Type B pancreatic cell (in vitro differentiated cells): ENCODE results near the gene NR6A1. TPM values are rescaled to one million over a fixed set of nuclear protein-coding genes. Genes with fewer than 3 reads are reported as not detected.

ENCODE experiments used
- DNase-seq: peaks from one replicate; pipeline ENCODE4 v3.0.0; 2021; ENCODE audit warnings: mixed read lengths; ENCODE audit not compliant: unreplicated experiment; ENCODE audit errors: extremely low spot score
- H3K27ac Mint-ChIP-seq: 2 replicates; pipeline ENCODE4 v1.8.0; 2021; ENCODE audit warnings: mild to moderate bottlenecking, mixed read lengths
- H3K27me3 Mint-ChIP-seq: 2 replicates; pipeline ENCODE4 v1.8.0; 2021; ENCODE audit warnings: mixed read lengths
- H3K36me3 Mint-ChIP-seq: 2 replicates; pipeline ENCODE4 v1.8.0; 2021; ENCODE audit warnings: mixed read lengths
- H3K4me1 Mint-ChIP-seq: one replicate; pipeline ENCODE4 v1.8.0; 2021; ENCODE audit warnings: mixed read lengths; ENCODE audit not compliant: unreplicated experiment
- H3K4me3 Mint-ChIP-seq: 2 replicates; pipeline ENCODE4 v1.8.0; 2021; ENCODE audit warnings: mild to moderate bottlenecking, mixed read lengths
- H3K9me3 Mint-ChIP-seq: 2 replicates; pipeline ENCODE4 v1.8.0; 2021; ENCODE audit warnings: mixed read lengths
- total RNA-seq: library from RNA; stranded (reverse); gene quantifications from 2 replicates; pipeline ENCODE4 v1.2.1, GENCODE V29; 2021; ENCODE audit warnings: low replicate concordance
- TF ChIP-seq, protein P1 (sequence below): fragments of 200-600 bp; sonication (generic); conservative IDR thresholded peaks from 2 replicates; pipeline ENCODE4 v1.5.0; 2021; ENCODE audit warnings: antibody characterized with exemption, mild to moderate bottlenecking

NR6A1 gene
- total RNA-seq, 1 donor from 2014 or later, result 10.0 TPM

DNA sequence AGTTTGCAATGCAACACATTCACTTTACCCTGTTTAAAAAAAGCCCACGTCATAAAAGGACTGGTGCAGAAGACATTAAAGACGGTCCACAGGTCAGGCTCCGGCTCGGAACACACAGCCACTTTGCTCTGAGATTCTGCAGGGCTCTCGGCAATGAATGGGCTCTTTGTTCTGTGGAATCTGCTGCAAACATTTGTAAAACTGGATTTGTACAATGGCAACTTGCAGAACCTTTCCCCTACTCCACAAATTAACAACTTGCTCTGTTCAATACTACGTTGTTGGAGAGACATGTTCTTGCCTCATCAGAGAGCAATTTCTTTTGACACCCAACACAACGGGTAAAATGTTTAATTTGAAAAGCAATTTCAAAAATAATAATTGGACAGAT is 250.9 kb downstream of the NR6A1 start:
- TF ChIP-seq, protein P1, sequence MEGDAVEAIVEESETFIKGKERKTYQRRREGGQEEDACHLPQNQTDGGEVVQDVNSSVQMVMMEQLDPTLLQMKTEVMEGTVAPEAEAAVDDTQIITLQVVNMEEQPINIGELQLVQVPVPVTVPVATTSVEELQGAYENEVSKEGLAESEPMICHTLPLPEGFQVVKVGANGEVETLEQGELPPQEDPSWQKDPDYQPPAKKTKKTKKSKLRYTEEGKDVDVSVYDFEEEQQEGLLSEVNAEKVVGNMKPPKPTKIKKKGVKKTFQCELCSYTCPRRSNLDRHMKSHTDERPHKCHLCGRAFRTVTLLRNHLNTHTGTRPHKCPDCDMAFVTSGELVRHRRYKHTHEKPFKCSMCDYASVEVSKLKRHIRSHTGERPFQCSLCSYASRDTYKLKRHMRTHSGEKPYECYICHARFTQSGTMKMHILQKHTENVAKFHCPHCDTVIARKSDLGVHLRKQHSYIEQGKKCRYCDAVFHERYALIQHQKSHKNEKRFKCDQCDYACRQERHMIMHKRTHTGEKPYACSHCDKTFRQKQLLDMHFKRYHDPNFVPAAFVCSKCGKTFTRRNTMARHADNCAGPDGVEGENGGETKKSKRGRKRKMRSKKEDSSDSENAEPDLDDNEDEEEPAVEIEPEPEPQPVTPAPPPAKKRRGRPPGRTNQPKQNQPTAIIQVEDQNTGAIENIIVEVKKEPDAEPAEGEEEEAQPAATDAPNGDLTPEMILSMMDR, result no peak
- Mint-ChIP-seq H3K27me3 (no peaks in the 10 kb centered on the region), H3K9me3 (no peaks in the 10 kb centered on the region), H3K4me1 (peaks cover 23% of the 10 kb centered on the region), H3K27ac (peak overlapping the region; percentile 13), H3K4me3 (peak overlapping the region; percentile 0), H3K36me3 (peaks cover 11% of the 10 kb centered on the region)
- DNase-seq, result no peak

DNA sequence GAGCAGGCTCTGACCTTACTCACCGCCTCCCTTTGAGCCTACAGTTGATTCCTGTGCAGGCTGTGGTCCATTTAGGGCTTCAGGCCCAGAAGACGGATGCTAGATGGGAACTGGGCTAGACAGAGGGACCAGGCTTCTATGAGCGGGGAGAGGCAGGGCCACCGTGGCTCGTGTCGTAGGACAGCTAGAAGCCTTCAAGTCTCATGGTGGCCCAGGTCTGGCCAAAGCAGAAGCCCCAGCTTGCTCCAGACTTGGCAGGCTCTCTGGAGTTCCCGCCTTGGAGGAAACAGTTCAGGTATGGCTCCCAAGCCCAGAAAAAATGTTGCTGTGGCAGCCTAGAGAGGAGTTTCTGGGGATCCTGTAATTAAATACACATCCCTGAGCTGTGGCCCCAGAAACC is 253.0 kb downstream of the NR6A1 start:
- H3K36me3 Mint-ChIP-seq, result peaks cover 5% of the 10 kb centered on the region
- no peaks in the 10 kb centered on the region for H3K9me3 Mint-ChIP-seq
- peaks cover 2% of the 10 kb centered on the region for H3K27me3 Mint-ChIP-seq
- H3K27ac Mint-ChIP-seq, result no peak overlapping the region
- no peak overlapping the region for H3K4me3 Mint-ChIP-seq
- TF ChIP-seq, protein P1, result no peak
- H3K4me1 Mint-ChIP-seq, result peaks cover 27% of the 10 kb centered on the region
- no peak for DNase-seq

DNA sequence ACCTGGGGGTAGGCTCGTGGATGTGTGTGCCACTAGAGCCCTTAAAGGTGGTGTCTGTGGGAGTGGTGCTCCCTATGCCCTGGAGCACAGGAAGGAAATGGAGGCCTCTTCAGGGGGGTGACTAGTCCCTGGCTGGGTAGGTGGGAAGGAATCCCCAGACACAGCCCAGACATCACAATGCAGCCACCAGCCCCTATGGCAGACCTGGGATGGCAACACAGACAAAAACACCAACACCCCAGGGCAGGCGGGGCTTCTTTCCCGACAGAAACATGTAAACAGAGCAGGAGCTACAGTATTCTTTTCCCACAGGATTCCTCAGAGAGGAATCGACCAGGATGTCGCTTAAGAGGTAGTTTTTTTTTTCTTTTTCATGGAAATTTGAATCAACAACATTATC is 253.5 kb downstream of the NR6A1 start:
- peaks cover 4% of the 10 kb centered on the region for H3K27me3 Mint-ChIP-seq
- no peak overlapping the region for H3K4me3 Mint-ChIP-seq
- DNase-seq, result no peak
- peaks cover 29% of the 10 kb centered on the region for H3K4me1 Mint-ChIP-seq
- H3K9me3 Mint-ChIP-seq, result no peaks in the 10 kb centered on the region
- H3K27ac Mint-ChIP-seq, result no peak overlapping the region
- peaks cover 5% of the 10 kb centered on the region for H3K36me3 Mint-ChIP-seq
- TF ChIP-seq, protein P1, result no peak

DNA sequence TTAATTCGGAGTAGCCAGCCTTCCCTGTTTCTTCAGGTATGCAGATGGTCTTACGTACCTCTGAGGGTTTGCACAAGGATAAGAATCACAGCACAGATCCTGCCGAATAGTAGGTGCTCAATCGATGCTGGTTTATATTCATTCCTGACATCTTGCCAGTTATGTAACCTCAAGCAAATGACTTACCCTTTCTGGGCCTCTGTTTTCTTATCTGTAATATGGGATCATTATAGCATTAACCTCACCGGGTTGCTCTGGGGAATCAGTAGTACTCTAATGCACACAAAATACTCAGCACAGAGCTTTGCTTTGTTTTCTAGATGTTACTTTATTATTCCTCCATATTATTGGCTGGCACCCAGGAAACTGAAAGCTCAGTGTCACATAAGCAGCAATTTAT is 256.2 kb downstream of the NR6A1 start:
- peaks cover 6% of the 10 kb centered on the region for H3K27me3 Mint-ChIP-seq
- H3K27ac Mint-ChIP-seq, result no peak overlapping the region
- H3K9me3 Mint-ChIP-seq, result no peaks in the 10 kb centered on the region
- H3K4me3 Mint-ChIP-seq, result no peak overlapping the region
- H3K4me1 Mint-ChIP-seq, result peaks cover 22% of the 10 kb centered on the region
- DNase-seq, result no peak
- H3K36me3 Mint-ChIP-seq, result no peaks in the 10 kb centered on the region
- TF ChIP-seq, protein P1, result no peak

DNA sequence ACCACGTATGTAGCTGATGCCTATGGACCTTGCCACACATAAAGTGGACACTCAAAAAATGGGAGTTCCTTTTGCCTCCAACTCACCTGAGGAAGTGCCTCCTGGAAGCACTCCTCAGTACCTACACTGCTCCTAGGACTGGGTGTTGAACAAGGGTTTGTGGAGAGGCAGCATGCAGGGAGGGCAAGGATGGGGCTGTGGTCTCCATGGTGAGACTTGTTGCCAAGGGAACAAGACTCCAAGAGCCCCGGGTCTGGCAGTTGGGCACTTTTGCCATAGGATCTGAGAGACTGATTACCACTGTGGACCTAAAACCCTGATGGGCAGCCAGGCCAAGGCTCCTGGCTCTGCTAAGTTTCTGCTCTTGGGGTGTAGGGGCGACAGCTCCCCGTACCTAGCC is 257.0 kb downstream of the NR6A1 start:
- H3K4me3 Mint-ChIP-seq, result no peak overlapping the region
- H3K36me3 Mint-ChIP-seq, result no peaks in the 10 kb centered on the region
- no peak overlapping the region for H3K27ac Mint-ChIP-seq
- H3K4me1 Mint-ChIP-seq, result peaks cover 21% of the 10 kb centered on the region
- peaks cover 6% of the 10 kb centered on the region for H3K27me3 Mint-ChIP-seq
- no peak for DNase-seq
- no peaks in the 10 kb centered on the region for H3K9me3 Mint-ChIP-seq
- TF ChIP-seq, protein P1, result no peak

DNA sequence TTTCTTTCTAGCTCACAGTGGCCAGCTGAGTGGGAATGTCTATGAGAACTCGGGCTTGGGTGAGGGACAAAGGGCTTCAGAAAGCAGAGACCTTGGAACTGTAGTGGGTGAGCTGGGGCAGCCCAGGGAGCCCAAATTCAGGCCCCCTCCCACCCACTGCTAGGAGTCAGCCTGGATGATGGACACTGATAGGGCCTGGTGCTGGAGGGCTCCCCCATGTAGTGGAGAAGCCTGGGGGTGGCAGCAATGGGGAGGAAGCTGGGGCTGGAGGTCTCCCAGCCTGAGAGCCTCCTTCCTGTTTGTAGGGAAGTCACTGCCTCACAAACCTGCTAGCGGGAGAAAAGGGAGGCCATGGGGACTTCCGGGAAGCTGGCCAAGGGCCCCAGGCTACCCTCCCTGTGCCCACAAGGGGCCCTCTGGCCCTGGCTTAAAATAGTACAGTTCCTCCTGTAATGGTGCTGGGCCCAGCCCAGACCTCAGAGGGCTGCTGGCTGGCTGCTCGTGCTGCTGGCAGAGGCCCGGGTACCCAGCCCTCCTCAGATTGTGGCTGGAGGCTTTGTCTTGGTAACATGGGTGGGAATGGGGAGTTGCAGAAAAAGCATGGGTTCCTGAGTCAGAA is 257.6 kb downstream of the NR6A1 start:
- no peak overlapping the region for H3K4me3 Mint-ChIP-seq
- peaks cover 6% of the 10 kb centered on the region for H3K27me3 Mint-ChIP-seq
- H3K9me3 Mint-ChIP-seq, result no peaks in the 10 kb centered on the region
- no peak overlapping the region for H3K27ac Mint-ChIP-seq
- peaks cover 21% of the 10 kb centered on the region for H3K4me1 Mint-ChIP-seq
- no peaks in the 10 kb centered on the region for H3K36me3 Mint-ChIP-seq
- DNase-seq, result no peak
- TF ChIP-seq, protein P1, result no peak
